Neural progenitor cell (in vitro differentiated cells): ENCODE measurements around the gene PPP1R15B. TPM values are rescaled to one million over a fixed set of nuclear protein-coding genes. Genes with fewer than 3 reads are reported as not detected.

Experiments used
- DNase-seq: peaks from one replicate; pipeline ENCODE4 v3.0.0-alpha.2; 2016; ENCODE audit warnings: low spot score
- H2AFZ ChIP-seq: fragments of 200-600 bp; sonication (generic); replicated peaks from 2 replicates; pipeline ENCODE4 v1.6.1; 2016; ENCODE audit warnings: antibody characterized with exemption
- H3F3A ChIP-seq: fragments of 200-600 bp; sonication (generic); 2 replicates; pipeline ENCODE4 v1.6.1; 2016; ENCODE audit warnings: antibody characterized with exemption, low read depth
- H3K27ac ChIP-seq: fragments of 200-600 bp; sonication (generic); 2 replicates; pipeline ENCODE4 v1.5.1; 2016; ENCODE audit warnings: mild to moderate bottlenecking
- H3K27me3 ChIP-seq: fragments of 200-600 bp; sonication (generic); 2 replicates; pipeline ENCODE4 v1.6.1; 2016; ENCODE audit warnings: mild to moderate bottlenecking, moderate library complexity
- H3K36me3 ChIP-seq: fragments of 200-600 bp; sonication (generic); 2 replicates; pipeline ENCODE4 v1.5.1; 2016
- H3K4me1 ChIP-seq: fragments of 200-600 bp; sonication (generic); 2 replicates; pipeline ENCODE4 v1.6.1; 2016; ENCODE audit warnings: mixed run types
- H3K4me2 ChIP-seq: fragments of 200-600 bp; sonication (generic); 2 replicates; pipeline ENCODE4 v1.6.1; 2016
- H3K4me3 ChIP-seq: fragments of 200-600 bp; sonication (generic); 2 replicates; pipeline ENCODE4 v1.5.1; 2016
- H3K79me2 ChIP-seq: fragments of 200-600 bp; sonication (generic); 2 replicates; pipeline ENCODE4 v1.6.1; 2016; ENCODE audit warnings: low read depth
- H3K9ac ChIP-seq: fragments of 200-600 bp; sonication (generic); 2 replicates; pipeline ENCODE4 v1.6.1; 2016
- H3K9me3 ChIP-seq: fragments of 200-600 bp; sonication (generic); 2 replicates; pipeline ENCODE4 v1.5.1; 2016; ENCODE audit warnings: low read depth
- H4K20me1 ChIP-seq: fragments of 200-600 bp; sonication (generic); 2 replicates; pipeline ENCODE4 v1.6.1; 2016; ENCODE audit warnings: low read depth
- H3K27ac Mint-ChIP-seq: 3 replicates; pipeline ENCODE4 v1.8.0; 2021; ENCODE audit warnings: mixed read lengths
- H3K27me3 Mint-ChIP-seq: 2 replicates; pipeline ENCODE4 v1.8.0; 2022; ENCODE audit warnings: low read depth, mild to moderate bottlenecking, inconsistent platforms, moderate library complexity, mixed read lengths; ENCODE audit not compliant: insufficient read depth
- H3K36me3 Mint-ChIP-seq: 3 replicates; pipeline ENCODE4 v1.8.0; 2021; ENCODE audit warnings: mixed read lengths
- H3K4me1 Mint-ChIP-seq: 3 replicates; pipeline ENCODE4 v1.8.0; 2021; ENCODE audit warnings: mixed read lengths
- H3K4me3 Mint-ChIP-seq: 3 replicates; pipeline ENCODE4 v1.8.0; 2021; ENCODE audit warnings: mild to moderate bottlenecking, moderate library complexity, mixed read lengths
- H3K9me3 Mint-ChIP-seq: 3 replicates; pipeline ENCODE4 v1.8.0; 2020; ENCODE audit warnings: mixed read lengths
- CTCF ChIP-seq: fragments of 200-600 bp; sonication (generic); IDR thresholded peaks from 2 replicates; pipeline ENCODE4 v1.5.1; 2017; ENCODE audit warnings: antibody characterized with exemption, mild to moderate bottlenecking
- EZH2 ChIP-seq: fragments of 200-600 bp; sonication (generic); IDR thresholded peaks from 2 replicates; pipeline ENCODE4 v1.6.1; 2017; ENCODE audit warnings: antibody characterized with exemption, mild to moderate bottlenecking, moderate library complexity
- EZH2phosphoT487 ChIP-seq: fragments of 200-600 bp; sonication (generic); IDR thresholded peaks from 2 replicates; pipeline ENCODE4 v1.6.1; 2017; ENCODE audit warnings: antibody characterized with exemption
- total RNA-seq: library from RNA; depleted of rRNA; stranded (reverse); fragments of >200 nt; gene quantifications from 2 replicates; pipeline ENCODE4 v1.2.3, GENCODE V29; 2015; ENCODE audit warnings: low replicate concordance

The PPP1R15B gene
- total RNA-seq, 1 donor from 2014 or later = 32.7 TPM

GRCh38 chr1:204435381-204435831, 23.8 kb upstream of the PPP1R15B start:
- peaks cover 5% of the 10 kb centered on the region for H3F3A ChIP-seq
- H3K27ac ChIP-seq = no peak overlapping the region
- TF ChIP-seq EZH2 = no peak
- H2AFZ ChIP-seq = no peak overlapping the region
- H3K79me2 ChIP-seq = no peaks in the 10 kb centered on the region
- no peak for DNase-seq
- no peaks in the 10 kb centered on the region for H3K27me3 ChIP-seq
- no peaks in the 10 kb centered on the region for H3K36me3 ChIP-seq
- Mint-ChIP-seq H3K9me3 (no peaks in the 10 kb centered on the region), H3K36me3 (peaks cover 45% of the 10 kb centered on the region), H3K27ac (no peak overlapping the region), H3K4me1 (no peaks in the 10 kb centered on the region), H3K27me3 (peaks cover 7% of the 10 kb centered on the region), H3K4me3 (no peak overlapping the region)
- no peak overlapping the region for H3K4me2 ChIP-seq
- no peak overlapping the region for H3K4me3 ChIP-seq
- H4K20me1 ChIP-seq = peaks cover 3% of the 10 kb centered on the region
- H3K9me3 ChIP-seq = no peaks in the 10 kb centered on the region
- no peak overlapping the region for H3K9ac ChIP-seq
- no peaks in the 10 kb centered on the region for H3K4me1 ChIP-seq

GRCh38 chr1:204434116-204434755, 22.6 kb upstream of the PPP1R15B start:
- no peaks in the 10 kb centered on the region for H3K9me3 ChIP-seq
- H3K4me2 ChIP-seq = no peak overlapping the region
- H3K4me3 ChIP-seq = no peak overlapping the region
- no peaks in the 10 kb centered on the region for H3K4me1 ChIP-seq
- no peaks in the 10 kb centered on the region for H3K27me3 ChIP-seq
- no peaks in the 10 kb centered on the region for H3K4me1 Mint-ChIP-seq
- H3K9me3 Mint-ChIP-seq = no peaks in the 10 kb centered on the region
- H3K36me3 Mint-ChIP-seq = peaks cover 42% of the 10 kb centered on the region
- H4K20me1 ChIP-seq = peaks cover 3% of the 10 kb centered on the region
- no peak overlapping the region for H3K27ac ChIP-seq
- no peaks in the 10 kb centered on the region for H3K36me3 ChIP-seq
- H2AFZ ChIP-seq = no peak overlapping the region
- no peak for TF ChIP-seq CTCF
- peaks cover 5% of the 10 kb centered on the region for H3F3A ChIP-seq
- no peak overlapping the region for H3K27ac Mint-ChIP-seq
- H3K27me3 Mint-ChIP-seq = peaks cover 7% of the 10 kb centered on the region
- H3K9ac ChIP-seq = no peak overlapping the region
- no peak for DNase-seq
- H3K79me2 ChIP-seq = no peaks in the 10 kb centered on the region
- H3K4me3 Mint-ChIP-seq = no peak overlapping the region

- H3K4me1 ChIP-seq = no peaks in the 10 kb centered on the region
- no peak for DNase-seq
- Mint-ChIP-seq H3K27me3 (peaks cover 6% of the 10 kb centered on the region), H3K36me3 (peaks cover 41% of the 10 kb centered on the region), H3K27ac (no peak overlapping the region), H3K9me3 (no peaks in the 10 kb centered on the region), H3K4me3 (no peak overlapping the region), H3K4me1 (no peaks in the 10 kb centered on the region)
- no peak overlapping the region for H3K9ac ChIP-seq
- no peak overlapping the region for H2AFZ ChIP-seq
- no peaks in the 10 kb centered on the region for H3K79me2 ChIP-seq
- no peaks in the 10 kb centered on the region for H3F3A ChIP-seq
- H3K4me2 ChIP-seq = no peak overlapping the region
- H3K4me3 ChIP-seq = no peak overlapping the region
- no peak overlapping the region for H3K27ac ChIP-seq
- peaks cover 3% of the 10 kb centered on the region for H4K20me1 ChIP-seq
- H3K27me3 ChIP-seq = no peaks in the 10 kb centered on the region
- no peaks in the 10 kb centered on the region for H3K36me3 ChIP-seq
- TF ChIP-seq CTCF = no peak
- TF ChIP-seq EZH2 = no peak
- TF ChIP-seq EZH2phosphoT487 = no peak
- no peaks in the 10 kb centered on the region for H3K9me3 ChIP-seq
Measured at GRCh38 chr1:204432708-204433107, 21.1 kb upstream of the PPP1R15B start.

- Histone ChIP-seq H3K27ac (no peak overlapping the region), H3K9ac (no peak overlapping the region), H3K79me2 (no peaks in the 10 kb centered on the region), H3F3A (no peaks in the 10 kb centered on the region), H3K27me3 (no peaks in the 10 kb centered on the region), H3K9me3 (no peaks in the 10 kb centered on the region), H3K36me3 (no peaks in the 10 kb centered on the region), H2AFZ (no peak overlapping the region), H3K4me2 (no peak overlapping the region), H4K20me1 (peaks cover 3% of the 10 kb centered on the region), H3K4me3 (no peak overlapping the region), H3K4me1 (no peaks in the 10 kb centered on the region)
- H3K4me3 Mint-ChIP-seq = peak overlapping the region; percentile 49
- no peaks in the 10 kb centered on the region for H3K9me3 Mint-ChIP-seq
- peaks cover 43% of the 10 kb centered on the region for H3K36me3 Mint-ChIP-seq
- peak; percentile 84 for DNase-seq
- peak overlapping the region; percentile 2 for H3K27ac Mint-ChIP-seq
- no peaks in the 10 kb centered on the region for H3K4me1 Mint-ChIP-seq
- TF ChIP-seq CTCF = peak; percentile 96
- no peak for TF ChIP-seq EZH2
- peaks cover 6% of the 10 kb centered on the region for H3K27me3 Mint-ChIP-seq
Measured at GRCh38 chr1:204431310-204432184, 19.9 kb upstream of the PPP1R15B start.
